H1 (cell line): Measurements from ENCODE around the gene BASP1. TPM values are rescaled to one million over a fixed set of nuclear protein-coding genes. Genes with fewer than 3 reads are reported as not detected.

ENCODE experiments used
- ASH2L ChIP-seq: fragments of 200-600, 300-600 bp; sonication (generic); IDR thresholded peaks from one replicate; pipeline ENCODE4 v1.7.1; 2017; ENCODE audit warnings: low read length
- CEBPB ChIP-seq: IDR thresholded peaks from 2 replicates; pipeline ENCODE4 v1.6.1; 2012; ENCODE audit warnings: low read depth, low read length
- CHD1 ChIP-seq: IDR thresholded peaks from 2 replicates; pipeline ENCODE4 v1.6.1; 2012; ENCODE audit warnings: low read depth, low read length, improper control_type of control experiment
- CHD2 ChIP-seq: IDR thresholded peaks from 2 replicates; pipeline ENCODE4 v1.6.1; 2012; ENCODE audit warnings: low read length, improper control_type of control experiment
- CREB1 ChIP-seq: IDR thresholded peaks from 2 replicates; pipeline ENCODE4 v1.6.1; 2012; ENCODE audit warnings: inconsistent platforms
- CTCF ChIP-seq, 3 experiments: IDR thresholded peaks; 1 replicate in 2 of 3; 2 replicates in 1 of 3; pipeline versions ENCODE4 v1.5.1 to v1.6.1; 2011; ENCODE audit warnings: low read length in 3 of 3, mild to moderate bottlenecking in 3 of 3, inconsistent platforms in 2 of 3, low read depth in 1 of 3, moderate library complexity in 1 of 3; ENCODE audit not compliant: insufficient read depth in 1 of 3; ENCODE audit errors: control extremely low read depth in 1 of 3
- NANOG ChIP-seq: IDR thresholded peaks from 2 replicates; pipeline ENCODE4 v1.6.1; 2011; ENCODE audit warnings: low read length, low read depth, mild to moderate bottlenecking, inconsistent platforms; ENCODE audit not compliant: insufficient read depth, poor library complexity, severe bottlenecking
- NRF1 ChIP-seq: IDR thresholded peaks from 2 replicates; pipeline ENCODE4 v1.6.1; 2011; ENCODE audit warnings: mild to moderate bottlenecking, low read depth, low read length, improper control_type of control experiment
- RBBP5 ChIP-seq: IDR thresholded peaks from 2 replicates; pipeline ENCODE4 v1.7.1; 2012; ENCODE audit warnings: low read depth, mild to moderate bottlenecking, inconsistent platforms, low read length, moderate library complexity, borderline replicate concordance
- RFX5 ChIP-seq: IDR thresholded peaks from 2 replicates; pipeline ENCODE4 v1.6.1; 2011; ENCODE audit warnings: low read depth, low read length, improper control_type of control experiment, borderline replicate concordance
- RNF2 ChIP-seq: fragments of 200-900, 300-1000 bp; sonication (generic); IDR thresholded peaks from 2 replicates; pipeline ENCODE4 v1.7.1; 2016; ENCODE audit warnings: borderline replicate concordance, low read depth, mild to moderate bottlenecking, antibody characterized with exemption, low read length; ENCODE audit not compliant: poor library complexity, severe bottlenecking; ENCODE audit errors: missing control alignments
- SAP30 ChIP-seq: fragments of 300-600 bp; sonication (generic); IDR thresholded peaks from 2 replicates; pipeline ENCODE4 v1.7.1; 2012; ENCODE audit warnings: low read length, moderate library complexity, mild to moderate bottlenecking, inconsistent platforms; ENCODE audit not compliant: insufficient read depth, insufficient replicate concordance
- SIN3A ChIP-seq, 2 experiments: IDR thresholded peaks in 1 of 2; conservative IDR thresholded peaks in 1 of 2; 2 replicates each; pipeline ENCODE4 v1.6.1; 2011 to 2012; ENCODE audit warnings: low read length in 2 of 2, improper control_type of control experiment in 1 of 2, low read depth in 1 of 2, mild to moderate bottlenecking in 1 of 2
- SP4 ChIP-seq: IDR thresholded peaks from 2 replicates; pipeline ENCODE4 v1.6.1; 2012; ENCODE audit warnings: low read length, inconsistent platforms
- SRF ChIP-seq: IDR thresholded peaks from 2 replicates; pipeline ENCODE4 v1.6.1; 2011; ENCODE audit warnings: mild to moderate bottlenecking, low read depth, low read length, moderate library complexity
- TAF1 ChIP-seq: IDR thresholded peaks from 2 replicates; pipeline ENCODE4 v1.6.1; 2011; ENCODE audit warnings: mild to moderate bottlenecking, low read depth, low read length
- polyA plus RNA-seq, 7 experiments: library from polyadenylated mRNA; depleted of rRNA in 3 of 7; stranded (reverse) in 5 of 7; unstranded in 2 of 7; fragments of >200 nt in 5 of 7; fragments of 200-250 nt in 2 of 7; gene quantifications; 1 replicate in 5 of 7; 2 replicates in 1 of 7; 4 replicates in 1 of 7; pipeline versions ENCODE4 v1.2.1 to v1.2.3, GENCODE V29; 2011 to 2013; ENCODE audit warnings: missing spikeins in 2 of 7, mixed read lengths in 2 of 7
- total RNA-seq: library from RNA; stranded (reverse); fragmentation: NEBNext Ultra II Directional; extraction: Animal tissue kit (Norgen Biotek cat#: 25700); gene quantifications from 2 replicates; pipeline ENCODE4 v1.2.1, GENCODE V29; 2021
- TF ChIP-seq, protein P1 (sequence below): IDR thresholded peaks from 2 replicates; pipeline ENCODE4 v1.6.1; 2012; ENCODE audit warnings: inconsistent platforms
- TF ChIP-seq, protein P2 (sequence below): IDR thresholded peaks from 2 replicates; pipeline ENCODE4 v1.6.1; 2012; ENCODE audit warnings: low read length, inconsistent platforms

Gene BASP1
- total and polyA plus RNA-seq, 2 of the 8 experiments (the other 6 are each of a cell fraction or from before 2014, with no cell fraction given), result 95.2 to 104 TPM

GRCh38 chr5:17216176-17216973, 1.1 kb upstream of the BASP1 start (continued):
- TF ChIP-seq NANOG (no peak), RNF2 (peak; percentile 31), RFX5 (no peak), SIN3A (conservative IDR thresholded peaks at IDR 0.05 in 1 of 2, IDR thresholded peaks at IDR 0.05 in 1 of 2; ENCODE audit: low read depth in 1 of 2, low read length in 2 of 2) (peak; percentile 62 to 63; a peak in 2 of 4 replicates), TAF1 (peak; percentile 8; the same call in 1 of the 2 replicates), CEBPB (0 out of 2 replicates have a peak, but pooled peaks have one; percentile 20), SAP30 (peak; percentile 55), NRF1 (no peak), CHD2 (no peak), RBBP5 (peak; percentile 79; the same call in 1 of the 2 replicates), CREB1 (0 out of 2 replicates have a peak, but pooled peaks have one; percentile 10), CTCF (IDR thresholded peaks at IDR 0.05; ENCODE audit: control extremely low read depth in 1 of 3, insufficient read depth in 1 of 3, low read depth in 1 of 3, low read length in 3 of 3) (peak; percentile 65 to 88 (median 70)), ASH2L (peak; percentile 87), CHD1 (no peak), SRF (no peak), SP4 (no peak)
- TF ChIP-seq, protein P1, sequence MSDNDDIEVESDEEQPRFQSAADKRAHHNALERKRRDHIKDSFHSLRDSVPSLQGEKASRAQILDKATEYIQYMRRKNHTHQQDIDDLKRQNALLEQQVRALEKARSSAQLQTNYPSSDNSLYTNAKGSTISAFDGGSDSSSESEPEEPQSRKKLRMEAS, result peak; percentile 72
- TF ChIP-seq, protein P2, sequence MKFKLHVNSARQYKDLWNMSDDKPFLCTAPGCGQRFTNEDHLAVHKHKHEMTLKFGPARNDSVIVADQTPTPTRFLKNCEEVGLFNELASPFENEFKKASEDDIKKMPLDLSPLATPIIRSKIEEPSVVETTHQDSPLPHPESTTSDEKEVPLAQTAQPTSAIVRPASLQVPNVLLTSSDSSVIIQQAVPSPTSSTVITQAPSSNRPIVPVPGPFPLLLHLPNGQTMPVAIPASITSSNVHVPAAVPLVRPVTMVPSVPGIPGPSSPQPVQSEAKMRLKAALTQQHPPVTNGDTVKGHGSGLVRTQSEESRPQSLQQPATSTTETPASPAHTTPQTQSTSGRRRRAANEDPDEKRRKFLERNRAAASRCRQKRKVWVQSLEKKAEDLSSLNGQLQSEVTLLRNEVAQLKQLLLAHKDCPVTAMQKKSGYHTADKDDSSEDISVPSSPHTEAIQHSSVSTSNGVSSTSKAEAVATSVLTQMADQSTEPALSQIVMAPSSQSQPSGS, result 0 out of 2 replicates have a peak, but pooled peaks have one; percentile 21
